Upper lobe of left lung (tissue), 6 donors: ENCODE measurements around the gene PKNOX2. TPM values are rescaled to one million over a fixed set of nuclear protein-coding genes. Genes with fewer than 3 reads are reported as not detected.

Experiments used
- ATAC-seq, 2 donors: fragments of 200-7000 bp; cut with Tn5 transposase; one replicate each; pipeline ENCODE4 v1.9.1; 2022; ENCODE audit warnings: mild to moderate bottlenecking in 2 of 2, moderate library complexity in 2 of 2; ENCODE audit not compliant: low FRiP score in 2 of 2
- DNase-seq, 2 donors: peaks; one replicate each; pipeline ENCODE4 v3.0.0-alpha.2; 2019 to 2020
- H3K27ac ChIP-seq, 4 donors: fragments of 200-600 bp; sonication (generic); one replicate each; pipeline ENCODE4 v1.5.1; 2016 to 2019
- H3K27me3 ChIP-seq, 4 donors: fragments of 200-600 bp; sonication (generic); one replicate each; pipeline ENCODE4 v1.5.1; 2017 to 2019
- H3K36me3 ChIP-seq, 4 donors: fragments of 200-600 bp; sonication (generic); one replicate each; pipeline ENCODE4 v1.5.1; 2016 to 2019
- H3K4me1 ChIP-seq, 4 donors: fragments of 200-600 bp; sonication (generic); one replicate each; pipeline ENCODE4 v1.5.1; 2018 to 2019
- H3K4me3 ChIP-seq, 4 donors: fragments of 200-600 bp; sonication (generic); one replicate each; pipeline ENCODE4 v1.5.1; 2017 to 2019; ENCODE audit warnings: mild to moderate bottlenecking in 2 of 4, moderate library complexity in 1 of 4
- H3K9me3 ChIP-seq, 4 donors: fragments of 200-600 bp; sonication (generic); one replicate each; pipeline ENCODE4 v1.5.1; 2018 to 2019
- EP300 ChIP-seq, 4 donors: sonication (generic); formaldehyde crosslinking; IDR thresholded peaks; one replicate each; pipeline ENCODE4 v1.5.1; 2017; ENCODE audit warnings: antibody characterized with exemption in 4 of 4, control low read depth in 2 of 4
- POLR2A ChIP-seq, 4 donors: fragments of 450-650 bp; IDR thresholded peaks; one replicate each; pipeline ENCODE4 v1.5.1; 2016 to 2017; ENCODE audit warnings: antibody characterized with exemption in 4 of 4, mild to moderate bottlenecking in 2 of 4
- POLR2AphosphoS5 ChIP-seq, 2 donors: sonication (generic); formaldehyde crosslinking; IDR thresholded peaks; one replicate each; pipeline ENCODE4 v1.5.1; 2017; ENCODE audit warnings: antibody characterized with exemption in 2 of 2
- WGBS, 2 donors: methylation state at CpG; one replicate each; pipeline ENCODE4 v1.1.5; 2017 to 2018; 5-methylcytosine and 5-hydroxymethylcytosine counted together
- total RNA-seq, 6 donors: library from RNA; depleted of rRNA in 4 of 6; stranded (reverse); fragments of >200 nt in 4 of 6; gene quantifications; one replicate each; pipeline versions ENCODE4 v1.1.0 to v1.2.1, GENCODE V29; 2016 to 2021
- TF ChIP-seq, protein P1 (sequence below), 6 experiments: fragments of 450-650 bp in 4 of 6; fragments of 200-600 bp in 2 of 6; sonication (generic) in 2 of 6; IDR thresholded peaks; one replicate each; pipeline ENCODE4 v1.5.1; 2016 to 2019; ENCODE audit warnings: antibody characterized with exemption in 6 of 6
- donor health status: DM: no; HTN: no; CAD: no; lungs with moderate emphysema.
- donor health status: DM: no; HTN: yes; CAD: no; lungs with severe emphysema.

The PKNOX2 gene
- total RNA-seq, 6 donors from 2014 or later = 2.9 to 15.5 (median 8.4) TPM

DNA sequence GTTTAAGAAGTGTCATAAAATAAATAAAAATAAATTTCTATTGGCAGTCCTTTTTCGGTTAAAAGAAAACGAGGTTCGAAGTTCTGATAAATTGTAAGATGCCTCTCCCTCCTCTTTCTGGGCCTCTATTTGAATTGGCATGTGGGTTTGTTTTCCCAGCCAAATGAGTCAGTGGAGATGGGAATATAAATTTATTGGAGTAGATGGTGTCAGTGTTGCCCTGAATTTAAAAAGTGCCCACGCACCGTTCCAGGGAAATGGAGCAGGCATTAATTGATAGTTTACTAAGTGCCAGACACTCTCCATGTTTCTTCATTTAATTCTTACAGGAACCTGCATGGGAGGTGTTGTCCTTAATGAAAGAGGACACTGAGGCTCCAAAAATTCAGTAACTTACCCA, 212.3 kb downstream of the PKNOX2 start:
- ATAC-seq = no peak
- H3K9me3 ChIP-seq = no peaks in the 10 kb centered on the region
- no peak overlapping the region for H3K4me3 ChIP-seq
- TF ChIP-seq POLR2AphosphoS5 (IDR thresholded peaks at IDR 0.05) = no peak
- TF ChIP-seq POLR2A (IDR thresholded peaks at IDR 0.05) = no peak
- TF ChIP-seq, protein P1, sequence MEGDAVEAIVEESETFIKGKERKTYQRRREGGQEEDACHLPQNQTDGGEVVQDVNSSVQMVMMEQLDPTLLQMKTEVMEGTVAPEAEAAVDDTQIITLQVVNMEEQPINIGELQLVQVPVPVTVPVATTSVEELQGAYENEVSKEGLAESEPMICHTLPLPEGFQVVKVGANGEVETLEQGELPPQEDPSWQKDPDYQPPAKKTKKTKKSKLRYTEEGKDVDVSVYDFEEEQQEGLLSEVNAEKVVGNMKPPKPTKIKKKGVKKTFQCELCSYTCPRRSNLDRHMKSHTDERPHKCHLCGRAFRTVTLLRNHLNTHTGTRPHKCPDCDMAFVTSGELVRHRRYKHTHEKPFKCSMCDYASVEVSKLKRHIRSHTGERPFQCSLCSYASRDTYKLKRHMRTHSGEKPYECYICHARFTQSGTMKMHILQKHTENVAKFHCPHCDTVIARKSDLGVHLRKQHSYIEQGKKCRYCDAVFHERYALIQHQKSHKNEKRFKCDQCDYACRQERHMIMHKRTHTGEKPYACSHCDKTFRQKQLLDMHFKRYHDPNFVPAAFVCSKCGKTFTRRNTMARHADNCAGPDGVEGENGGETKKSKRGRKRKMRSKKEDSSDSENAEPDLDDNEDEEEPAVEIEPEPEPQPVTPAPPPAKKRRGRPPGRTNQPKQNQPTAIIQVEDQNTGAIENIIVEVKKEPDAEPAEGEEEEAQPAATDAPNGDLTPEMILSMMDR (IDR thresholded peaks at IDR 0.05) = no peak
- TF ChIP-seq EP300 (IDR thresholded peaks at IDR 0.05) = no peak
- no peak for DNase-seq
- WGBS, 2 donors = 69 to 73% methylated on average over 5 of the region's 5 CpGs
- peaks cover 7 to 20% (median 14%) of the 10 kb centered on the region in 4 donors for H3K4me1 ChIP-seq
- no peaks in the 10 kb centered on the region for H3K27me3 ChIP-seq
- no peaks in the 10 kb centered on the region for H3K36me3 ChIP-seq
- peak overlapping the region; percentile 10 to 65 (median 25) for H3K27ac ChIP-seq

DNA sequence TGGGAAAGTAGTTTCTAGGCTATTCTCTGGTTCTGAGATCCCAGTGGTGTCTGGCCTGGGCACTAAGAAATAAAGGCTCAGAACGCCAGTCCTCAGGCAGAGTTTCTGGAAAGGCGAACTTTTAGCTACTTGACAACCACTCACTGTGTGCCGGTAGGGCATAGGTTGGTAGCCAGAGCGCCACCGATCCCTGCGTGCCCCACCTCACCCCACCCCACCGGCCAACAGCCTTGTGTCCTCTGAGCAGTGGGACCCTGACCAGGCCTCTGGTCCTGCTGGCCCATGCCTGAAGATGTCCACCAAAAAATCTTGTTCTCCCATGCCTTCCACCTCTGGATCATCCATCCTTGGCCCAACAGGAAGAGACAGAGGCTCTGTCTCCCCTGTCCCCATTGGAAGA, 213.5 kb downstream of the PKNOX2 start:
- ATAC-seq (no peak), DNase-seq (no peak)
- no peaks in the 10 kb centered on the region for H3K36me3 ChIP-seq
- H3K9me3 ChIP-seq = no peaks in the 10 kb centered on the region
- H3K4me1 ChIP-seq = peaks cover 7 to 20% (median 14%) of the 10 kb centered on the region in 4 donors
- WGBS, 2 donors = 92 to 96% methylated on average over 5 to 7 of the region's 7 CpGs
- peak overlapping the region in 3 of 4 donors; percentile 10 to 49 (median 17) for H3K27ac ChIP-seq
- TF ChIP-seq, protein P1 (IDR thresholded peaks at IDR 0.05) = no peak
- TF ChIP-seq POLR2A (IDR thresholded peaks at IDR 0.05) (no peak), EP300 (IDR thresholded peaks at IDR 0.05) (no peak), POLR2AphosphoS5 (IDR thresholded peaks at IDR 0.05) (no peak)
- H3K4me3 ChIP-seq = no peak overlapping the region
- no peaks in the 10 kb centered on the region for H3K27me3 ChIP-seq

DNA sequence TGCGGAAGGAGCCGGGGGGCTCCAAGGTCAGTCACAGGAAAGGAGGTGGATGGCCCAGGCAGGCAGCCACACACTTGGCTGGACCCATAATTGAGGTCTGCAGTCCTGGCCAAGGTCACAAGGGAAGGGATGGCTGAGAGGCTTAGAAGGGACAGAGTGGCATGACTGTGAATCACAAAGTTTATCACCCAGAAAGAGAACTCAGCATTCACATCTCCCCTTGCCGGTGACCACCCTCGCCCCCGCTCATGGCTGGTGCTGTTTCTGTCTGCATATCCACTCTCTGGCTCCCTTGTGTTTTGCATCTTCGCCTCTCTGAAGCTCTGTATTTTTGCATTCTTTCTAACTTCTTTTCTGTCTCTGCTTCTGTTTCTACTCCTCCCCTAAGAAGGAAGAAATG, 214.0 kb downstream of the PKNOX2 start:
- TF ChIP-seq POLR2A (IDR thresholded peaks at IDR 0.05) (no peak), POLR2AphosphoS5 (IDR thresholded peaks at IDR 0.05) (no peak), EP300 (IDR thresholded peaks at IDR 0.05) (no peak)
- TF ChIP-seq, protein P1 (IDR thresholded peaks at IDR 0.05) = no peak
- H3K4me3 ChIP-seq = no peak overlapping the region

DNA sequence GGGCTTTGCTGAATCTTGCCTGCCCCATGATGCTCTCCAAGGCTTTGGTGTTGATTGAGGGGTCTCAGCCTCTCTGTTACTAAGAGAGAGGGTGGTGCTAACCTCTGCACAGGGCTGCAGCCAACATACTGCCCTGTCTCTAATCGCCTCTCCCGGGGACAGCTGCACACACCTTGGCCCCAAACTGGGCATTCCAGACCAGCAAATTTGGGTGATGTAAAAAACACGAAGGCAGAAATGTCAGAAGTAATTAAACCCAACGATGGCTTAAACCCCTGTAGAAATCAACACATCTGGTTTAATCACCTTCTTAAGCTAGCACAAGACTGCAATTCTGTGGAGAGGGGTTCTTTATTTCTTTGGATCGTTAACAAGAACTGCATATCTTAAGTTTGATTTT, 215.0 kb downstream of the PKNOX2 start:
- DNase-seq (no peak), ATAC-seq (no peak)
- Histone ChIP-seq H3K27me3 (no peaks in the 10 kb centered on the region), H3K36me3 (no peaks in the 10 kb centered on the region), H3K9me3 (no peaks in the 10 kb centered on the region), H3K27ac (no peak overlapping the region), H3K4me1 (peaks cover 7 to 17% (median 12%) of the 10 kb centered on the region in 4 donors), H3K4me3 (no peak overlapping the region)
- TF ChIP-seq POLR2AphosphoS5 (IDR thresholded peaks at IDR 0.05) (no peak), POLR2A (IDR thresholded peaks at IDR 0.05) (no peak), EP300 (IDR thresholded peaks at IDR 0.05) (no peak)
- TF ChIP-seq, protein P1 (IDR thresholded peaks at IDR 0.05) = no peak
- WGBS, 2 donors = 71 to 79% methylated on average over 4 to 5 of the region's 5 CpGs

More for the DNA sequence above, 214.0 kb downstream of the PKNOX2 start:
- DNase-seq (no peak), ATAC-seq (no peak)
- Histone ChIP-seq H3K27me3 (no peaks in the 10 kb centered on the region), H3K36me3 (no peaks in the 10 kb centered on the region), H3K4me1 (peaks cover 7 to 19% (median 13%) of the 10 kb centered on the region in 4 donors), H3K9me3 (no peaks in the 10 kb centered on the region), H3K27ac (peak overlapping the region in 3 of 4 donors; percentile 10 to 49 (median 17))
- 80 to 91% methylated on average over 6 of the region's 6 CpGs for WGBS, 2 donors

DNA sequence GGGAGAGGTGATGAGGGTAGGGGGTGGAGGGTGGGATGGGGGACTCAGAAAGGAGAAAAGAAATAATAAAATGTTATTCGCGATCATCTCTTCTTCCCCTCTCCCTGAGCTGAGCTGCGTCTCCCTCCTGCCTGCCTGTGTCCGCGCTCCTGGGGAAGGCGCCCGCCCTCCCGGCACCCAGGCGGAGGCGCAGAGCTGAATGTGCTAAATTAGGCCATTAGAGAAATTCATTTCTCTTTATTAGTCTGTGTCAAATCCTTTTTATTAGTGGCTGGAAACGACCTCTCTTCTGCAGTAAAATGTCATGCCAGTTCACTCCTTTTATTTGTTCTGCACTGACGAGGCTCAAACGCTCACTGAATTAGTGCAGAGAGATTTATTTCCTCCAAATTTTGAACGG, 215.4 kb downstream of the PKNOX2 start:
- H3K27me3 ChIP-seq = no peaks in the 10 kb centered on the region
- H3K36me3 ChIP-seq = no peaks in the 10 kb centered on the region
- peaks cover 7 to 15% (median 12%) of the 10 kb centered on the region in 4 donors for H3K4me1 ChIP-seq
- H3K4me3 ChIP-seq = no peak overlapping the region
- ATAC-seq (no peak), DNase-seq (no peak)
- H3K27ac ChIP-seq = no peak overlapping the region
- 78 to 82% methylated on average over 14 of the region's 14 CpGs for WGBS, 2 donors
- TF ChIP-seq POLR2AphosphoS5 (IDR thresholded peaks at IDR 0.05) (no peak), POLR2A (IDR thresholded peaks at IDR 0.05) (no peak), EP300 (IDR thresholded peaks at IDR 0.05) (no peak)
- TF ChIP-seq, protein P1 (IDR thresholded peaks at IDR 0.05) = no peak
- H3K9me3 ChIP-seq = no peaks in the 10 kb centered on the region
